Suprapubic skin (tissue), 4 donors: ENCODE measurements around the gene SRSF10. TPM values are rescaled to one million over a fixed set of nuclear protein-coding genes. Genes with fewer than 3 reads are reported as not detected.
A peak's percentile ranks its signal among the peaks of the same experiment; 100 is the strongest.
"Not testable (repeated sequence)": the region's sequence is repeated elsewhere in the genome, so short reads cannot be mapped to it uniquely, and the experiment has no call there.

Source experiments
- DNase-seq, 2 donors: peaks; one replicate each; pipeline ENCODE4 v3.0.0-alpha.2; 2019; ENCODE audit warnings: low spot score in 2 of 2
- H3K27ac ChIP-seq: fragments of 200-600 bp; sonication (generic); one replicate; pipeline ENCODE4 v1.5.1; 2019
- H3K27me3 ChIP-seq: fragments of 200-600 bp; sonication (generic); one replicate; pipeline ENCODE4 v1.5.1; 2019
- H3K36me3 ChIP-seq: fragments of 200-600 bp; sonication (generic); one replicate; pipeline ENCODE4 v1.5.1; 2019
- H3K4me1 ChIP-seq: fragments of 200-600 bp; sonication (generic); one replicate; pipeline ENCODE4 v1.5.1; 2019
- H3K4me3 ChIP-seq: fragments of 200-600 bp; sonication (generic); one replicate; pipeline ENCODE4 v1.5.1; 2019; ENCODE audit warnings: mild to moderate bottlenecking
- H3K9me3 ChIP-seq: fragments of 200-600 bp; sonication (generic); one replicate; pipeline ENCODE4 v1.5.1; 2019
- EP300 ChIP-seq: sonication (generic); formaldehyde crosslinking; IDR thresholded peaks from one replicate; pipeline ENCODE4 v1.6.1; 2017; ENCODE audit warnings: antibody characterized with exemption
- POLR2A ChIP-seq, 2 donors: fragments of 450-650 bp; IDR thresholded peaks; one replicate each; pipeline ENCODE4 v1.6.1; 2017; ENCODE audit warnings: antibody characterized with exemption in 2 of 2, mild to moderate bottlenecking in 2 of 2, moderate library complexity in 2 of 2
- POLR2AphosphoS5 ChIP-seq, 3 donors: sonication (generic); formaldehyde crosslinking; IDR thresholded peaks; one replicate each; pipeline ENCODE4 v1.6.1; 2017; ENCODE audit warnings: antibody characterized with exemption in 3 of 3
- WGBS: methylation state at CpG from one replicate; pipeline ENCODE4 v1.1.5; 2018; 5-methylcytosine and 5-hydroxymethylcytosine counted together
- total RNA-seq, 4 donors: library from RNA; depleted of rRNA; stranded (reverse); fragments of >200 nt; gene quantifications; one replicate each; pipeline ENCODE4 v1.1.0, GENCODE V29; 2016
- TF ChIP-seq, protein P1 (sequence below), 2 donors: fragments of 200-600 bp in 1 of 2; fragments of 450-650 bp in 1 of 2; sonication (generic) in 1 of 2; IDR thresholded peaks; one replicate each; pipeline ENCODE4 v1.5.1; 2016 to 2019; ENCODE audit warnings: antibody characterized with exemption in 2 of 2, mild to moderate bottlenecking in 1 of 2, moderate library complexity in 1 of 2

SRSF10 gene
- total RNA-seq, 4 donors from 2014 or later: 67.7 to 162 (median 74.2) TPM

DNA sequence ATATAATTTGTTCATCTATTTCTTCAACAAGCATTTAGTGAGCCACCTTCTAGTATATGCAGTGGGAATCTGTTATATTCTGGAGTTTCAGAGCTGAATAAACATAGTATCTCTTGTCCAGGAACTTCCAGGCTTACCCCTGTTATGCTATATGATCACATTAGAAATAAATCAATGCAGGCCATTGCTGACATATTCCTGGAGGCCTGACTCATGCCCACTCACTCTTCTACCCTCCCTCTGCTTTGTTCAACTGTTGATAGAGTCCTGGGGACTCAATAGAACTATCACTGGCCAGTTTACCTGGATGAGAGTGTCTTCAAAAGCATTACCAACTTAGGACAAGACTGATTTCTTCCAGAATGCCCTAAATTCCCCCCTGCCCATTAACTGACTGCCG lies 29.3 kb upstream of the SRSF10 start:
- TF ChIP-seq EP300 (no peak), POLR2A (IDR thresholded peaks at IDR 0.05) (no peak), POLR2AphosphoS5 (IDR thresholded peaks at IDR 0.05) (no peak)
- TF ChIP-seq, protein P1, sequence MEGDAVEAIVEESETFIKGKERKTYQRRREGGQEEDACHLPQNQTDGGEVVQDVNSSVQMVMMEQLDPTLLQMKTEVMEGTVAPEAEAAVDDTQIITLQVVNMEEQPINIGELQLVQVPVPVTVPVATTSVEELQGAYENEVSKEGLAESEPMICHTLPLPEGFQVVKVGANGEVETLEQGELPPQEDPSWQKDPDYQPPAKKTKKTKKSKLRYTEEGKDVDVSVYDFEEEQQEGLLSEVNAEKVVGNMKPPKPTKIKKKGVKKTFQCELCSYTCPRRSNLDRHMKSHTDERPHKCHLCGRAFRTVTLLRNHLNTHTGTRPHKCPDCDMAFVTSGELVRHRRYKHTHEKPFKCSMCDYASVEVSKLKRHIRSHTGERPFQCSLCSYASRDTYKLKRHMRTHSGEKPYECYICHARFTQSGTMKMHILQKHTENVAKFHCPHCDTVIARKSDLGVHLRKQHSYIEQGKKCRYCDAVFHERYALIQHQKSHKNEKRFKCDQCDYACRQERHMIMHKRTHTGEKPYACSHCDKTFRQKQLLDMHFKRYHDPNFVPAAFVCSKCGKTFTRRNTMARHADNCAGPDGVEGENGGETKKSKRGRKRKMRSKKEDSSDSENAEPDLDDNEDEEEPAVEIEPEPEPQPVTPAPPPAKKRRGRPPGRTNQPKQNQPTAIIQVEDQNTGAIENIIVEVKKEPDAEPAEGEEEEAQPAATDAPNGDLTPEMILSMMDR (IDR thresholded peaks at IDR 0.05): no peak
- Histone ChIP-seq H3K4me1 (peaks cover 14% of the 10 kb centered on the region), H3K27ac (no peak overlapping the region), H3K27me3 (no peaks in the 10 kb centered on the region), H3K4me3 (no peak overlapping the region), H3K9me3 (no peaks in the 10 kb centered on the region), H3K36me3 (no peaks in the 10 kb centered on the region)
- 86% methylated on average over 1 of the region's 1 CpG for WGBS
- DNase-seq: no peak

DNA sequence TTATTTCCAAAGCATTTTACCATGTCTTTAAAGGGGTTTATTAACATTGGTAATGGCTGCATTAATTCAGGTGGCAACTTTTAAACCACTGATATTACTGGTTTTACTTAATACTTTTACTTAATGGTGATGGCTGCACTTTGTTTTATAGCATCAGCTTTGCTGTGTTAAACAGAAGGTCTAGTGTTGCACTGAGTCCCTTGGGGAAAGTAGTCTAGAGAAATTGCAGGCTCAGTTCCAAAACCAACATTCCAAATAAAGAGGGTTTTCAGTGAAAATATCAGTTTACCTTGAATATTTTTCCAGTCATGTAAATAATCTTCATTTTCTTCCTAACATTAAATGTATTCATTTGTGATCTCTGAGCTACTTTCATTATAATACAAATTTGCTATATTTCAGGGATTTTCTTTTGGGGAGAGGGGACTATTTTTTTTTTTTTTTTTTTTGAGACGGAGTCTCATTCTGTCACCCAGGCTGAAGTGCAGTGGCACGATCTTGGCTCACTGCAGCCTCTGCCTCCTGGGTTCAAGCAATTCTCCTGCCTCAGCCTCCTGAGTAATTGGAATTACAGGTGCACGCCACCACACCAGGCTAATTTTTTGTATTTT lies 28.6 kb upstream of the SRSF10 start:
- peak overlapping the region; percentile 56 for H3K27ac ChIP-seq
- DNase-seq, H3K36me3 ChIP-seq, H3K27me3 ChIP-seq, H3K9me3 ChIP-seq, H3K4me3 ChIP-seq: not testable (repeated sequence)
- H3K4me1 ChIP-seq: peaks cover 14% of the 10 kb centered on the region
- 47% methylated on average over 3 of the region's 3 CpGs for WGBS

DNA sequence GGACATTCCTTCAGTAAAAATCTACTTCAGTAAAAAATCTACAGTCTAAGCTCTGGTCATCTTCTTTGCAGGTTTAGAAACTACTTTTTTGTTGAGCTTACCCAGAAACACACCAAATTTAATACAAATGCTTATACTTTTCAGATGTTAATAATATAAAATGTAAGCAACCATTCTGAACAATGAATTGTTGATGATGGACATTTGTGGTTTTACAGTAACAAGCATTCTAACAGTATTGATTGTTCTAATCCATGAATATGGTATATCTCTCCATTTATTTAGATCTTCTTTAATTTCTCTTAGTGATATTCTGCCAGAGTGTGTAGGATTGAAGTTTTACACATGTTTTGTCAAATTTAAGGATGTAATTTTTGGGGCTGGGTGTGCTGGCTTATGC lies 27.0 kb upstream of the SRSF10 start:
- TF ChIP-seq POLR2A (IDR thresholded peaks at IDR 0.05) (no peak), POLR2AphosphoS5 (IDR thresholded peaks at IDR 0.05) (no peak), EP300 (no peak)
- TF ChIP-seq, protein P1 (IDR thresholded peaks at IDR 0.05): no peak
- no peak for DNase-seq
- Histone ChIP-seq H3K4me3 (no peak overlapping the region), H3K9me3 (no peaks in the 10 kb centered on the region), H3K36me3 (no peaks in the 10 kb centered on the region), H3K27me3 (no peaks in the 10 kb centered on the region), H3K4me1 (peaks cover 14% of the 10 kb centered on the region), H3K27ac (no peak overlapping the region)

DNA sequence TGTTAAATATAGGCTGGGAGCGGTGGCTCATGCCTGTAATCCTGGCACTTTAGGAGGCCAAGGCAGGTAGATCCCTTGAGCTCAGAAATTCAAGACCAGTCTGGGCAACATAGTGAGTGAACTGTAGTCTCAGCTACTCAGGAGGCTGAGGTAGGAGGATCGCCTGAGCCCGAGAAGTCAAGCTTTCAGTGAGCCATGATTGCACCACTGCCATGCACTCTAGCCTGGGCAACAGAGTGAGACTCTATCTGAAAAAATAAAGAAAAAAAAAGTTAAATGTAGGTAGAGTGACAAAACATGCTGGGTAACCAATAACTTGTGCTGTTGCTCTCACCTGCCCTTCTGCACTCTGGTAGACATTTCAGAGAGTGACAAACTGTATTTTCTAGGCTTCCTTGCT lies 25.0 kb upstream of the SRSF10 start:
- 81% methylated on average over 3 of the region's 3 CpGs for WGBS
- no peaks in the 10 kb centered on the region for H3K9me3 ChIP-seq
- H3K27ac ChIP-seq: no peak overlapping the region
- no peak overlapping the region for H3K4me3 ChIP-seq
- no peak for DNase-seq
- no peaks in the 10 kb centered on the region for H3K27me3 ChIP-seq
- TF ChIP-seq POLR2A (IDR thresholded peaks at IDR 0.05): no peak
- TF ChIP-seq, protein P1 (IDR thresholded peaks at IDR 0.05): no peak
- no peak for TF ChIP-seq POLR2AphosphoS5 (IDR thresholded peaks at IDR 0.05)
- no peak for TF ChIP-seq EP300
- H3K4me1 ChIP-seq: peaks cover 14% of the 10 kb centered on the region
- H3K36me3 ChIP-seq: no peaks in the 10 kb centered on the region

DNA sequence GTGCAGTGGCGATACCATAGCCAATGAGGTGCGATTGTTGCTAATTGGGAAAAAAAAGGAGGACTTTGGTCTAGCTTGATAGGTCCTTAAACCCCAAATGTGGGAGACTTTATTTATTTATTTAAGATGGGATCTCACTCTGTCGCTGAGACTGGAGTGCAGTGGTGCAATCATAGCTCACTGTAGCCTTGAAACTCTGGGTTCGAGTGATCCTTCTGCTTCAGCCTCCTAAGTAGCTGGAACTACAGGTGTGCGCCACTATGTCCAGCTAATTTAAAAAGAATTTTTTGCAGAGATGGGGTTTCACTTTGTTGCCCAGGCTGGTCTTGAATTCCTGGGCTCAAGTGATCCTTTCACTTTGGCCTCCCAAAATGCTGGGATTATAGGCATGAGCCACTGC lies 24.0 kb upstream of the SRSF10 start:
- TF ChIP-seq POLR2AphosphoS5 (IDR thresholded peaks at IDR 0.05): no peak
- no peak for TF ChIP-seq POLR2A (IDR thresholded peaks at IDR 0.05)
- TF ChIP-seq, protein P1 (IDR thresholded peaks at IDR 0.05): no peak
- no peak for TF ChIP-seq EP300
- H3K27me3 ChIP-seq: no peaks in the 10 kb centered on the region
- no peak overlapping the region for H3K4me3 ChIP-seq
- no peak for DNase-seq
- peaks cover 12% of the 10 kb centered on the region for H3K4me1 ChIP-seq
- no peak overlapping the region for H3K27ac ChIP-seq
- H3K36me3 ChIP-seq: no peaks in the 10 kb centered on the region
- WGBS: 98% methylated on average over 5 of the region's 5 CpGs
- H3K9me3 ChIP-seq: no peaks in the 10 kb centered on the region
